Measurements from ENCODE around the gene GPD2. TPM values are rescaled to one million over a fixed set of nuclear protein-coding genes. Genes with fewer than 3 reads are reported as not detected.

The GPD2 gene
- total and polyA plus RNA-seq, 2 of the 8 experiments (the other 6 are each of a cell fraction or from before 2014, with no cell fraction given) = 8.4 to 43.1 TPM

DNA sequence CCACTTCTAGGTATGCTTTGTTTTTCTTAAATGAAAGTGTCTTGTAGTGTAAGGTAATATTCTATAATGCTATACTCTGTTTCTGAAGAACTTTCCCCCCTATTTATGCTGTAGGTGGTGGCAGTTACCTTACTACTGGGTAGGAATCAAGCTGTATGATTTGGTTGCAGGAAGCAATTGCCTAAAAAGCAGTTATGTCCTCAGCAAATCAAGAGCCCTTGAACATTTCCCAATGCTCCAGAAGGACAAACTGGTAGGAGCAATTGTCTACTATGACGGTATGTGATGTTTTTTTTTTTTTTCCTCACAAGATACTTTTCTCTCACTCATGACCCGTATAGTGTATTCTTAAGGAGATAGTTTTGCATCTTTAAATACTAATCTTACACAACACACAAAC, 77.0 kb downstream of the GPD2 start:
- no peaks in the 10 kb centered on the region for H3K79me2 ChIP-seq (ENCODE audit: control insufficient read depth in 1 of 2, insufficient read depth in 2 of 2, low read length in 2 of 2)
- no peak overlapping the region for H2BK120ac ChIP-seq (replicated peaks; ENCODE audit: low read depth, low read length)
- no peak overlapping the region for H3K14ac ChIP-seq (ENCODE audit: insufficient read length)
- H4K91ac ChIP-seq (replicated peaks; ENCODE audit: insufficient read length, low read length) = no peak overlapping the region
- H4K8ac ChIP-seq (ENCODE audit: extremely low read depth, insufficient read depth, low read length) = no peak overlapping the region
- no peak overlapping the region for H3K9ac ChIP-seq (replicated peaks in 1 of 4; ENCODE audit: extremely low read depth in 1 of 4, low read depth in 3 of 4, low read length in 3 of 4)
- ChIA-PET POLR2A (ENCODE audit: partially characterized antibody) (no interaction called here), CTCF (ENCODE audit: partially characterized antibody) (no interaction called here)
- 87% methylated on average over 2 of the region's 2 CpGs; no CpG with 5 or more reads in 1 of the 2 experiments for WGBS, 2 experiments (ENCODE audit: extremely low coverage in 1 of 2, insufficient coverage in 1 of 2, insufficient read length in 1 of 2, insufficient replicate concordance in 2 of 2, low coverage in 1 of 2, low lambda C conversion rate in 2 of 2, missing lambda C conversion rate in 1 of 2)
- no peak for DNase-seq (ENCODE audit: low read depth in 1 of 2, low spot score in 2 of 2)
- no peak overlapping the region for H3K27ac ChIP-seq (ENCODE audit: low read depth, low read length)
- no peaks in the 10 kb centered on the region for H3K4me1 ChIP-seq (replicated peaks in 1 of 4; ENCODE audit: control insufficient read depth in 3 of 4, insufficient read depth in 4 of 4, low read length in 3 of 4)
- no peak overlapping the region for H2BK15ac ChIP-seq (ENCODE audit: low read length)
- no peak overlapping the region for H2BK12ac ChIP-seq (ENCODE audit: low read depth, low read length)
- TF ChIP-seq, protein P1, sequence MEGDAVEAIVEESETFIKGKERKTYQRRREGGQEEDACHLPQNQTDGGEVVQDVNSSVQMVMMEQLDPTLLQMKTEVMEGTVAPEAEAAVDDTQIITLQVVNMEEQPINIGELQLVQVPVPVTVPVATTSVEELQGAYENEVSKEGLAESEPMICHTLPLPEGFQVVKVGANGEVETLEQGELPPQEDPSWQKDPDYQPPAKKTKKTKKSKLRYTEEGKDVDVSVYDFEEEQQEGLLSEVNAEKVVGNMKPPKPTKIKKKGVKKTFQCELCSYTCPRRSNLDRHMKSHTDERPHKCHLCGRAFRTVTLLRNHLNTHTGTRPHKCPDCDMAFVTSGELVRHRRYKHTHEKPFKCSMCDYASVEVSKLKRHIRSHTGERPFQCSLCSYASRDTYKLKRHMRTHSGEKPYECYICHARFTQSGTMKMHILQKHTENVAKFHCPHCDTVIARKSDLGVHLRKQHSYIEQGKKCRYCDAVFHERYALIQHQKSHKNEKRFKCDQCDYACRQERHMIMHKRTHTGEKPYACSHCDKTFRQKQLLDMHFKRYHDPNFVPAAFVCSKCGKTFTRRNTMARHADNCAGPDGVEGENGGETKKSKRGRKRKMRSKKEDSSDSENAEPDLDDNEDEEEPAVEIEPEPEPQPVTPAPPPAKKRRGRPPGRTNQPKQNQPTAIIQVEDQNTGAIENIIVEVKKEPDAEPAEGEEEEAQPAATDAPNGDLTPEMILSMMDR (IDR thresholded peaks at IDR 0.05; ENCODE audit: control extremely low read depth in 1 of 3, insufficient read depth in 1 of 3, low read depth in 1 of 3, low read length in 3 of 3) = no peak
- no peak for TF ChIP-seq SIRT6 (IDR thresholded peaks at IDR 0.05; ENCODE audit: low read length)
- TF ChIP-seq BACH1 (IDR thresholded peaks at IDR 0.05; ENCODE audit: low read length) = no peak
- TF ChIP-seq EP300 (IDR thresholded peaks at IDR 0.05; ENCODE audit: borderline replicate concordance in 1 of 2, low read depth in 2 of 2, low read length in 2 of 2) = no peak
- no peak for TF ChIP-seq GABPA (IDR thresholded peaks at IDR 0.05; ENCODE audit: borderline replicate concordance, insufficient read depth, low read length)
- TF ChIP-seq SP1 (IDR thresholded peaks at IDR 0.05; ENCODE audit: low read depth, low read length) = no peak
- TF ChIP-seq HDAC6 (IDR thresholded peaks at IDR 0.05; ENCODE audit: low read depth, low read length) = no peak
- no peak for TF ChIP-seq TBP (IDR thresholded peaks at IDR 0.05; ENCODE audit: low read depth, low read length)
- no peak for TF ChIP-seq KDM4A (IDR thresholded peaks at IDR 0.05; ENCODE audit: low read depth, low read length, severe bottlenecking)
- TF ChIP-seq CHD2 (IDR thresholded peaks at IDR 0.05; ENCODE audit: low read length) = no peak
- no peak overlapping the region for H3K23ac ChIP-seq (ENCODE audit: insufficient read length)
- H3K27me3 ChIP-seq (replicated peaks in 1 of 4; ENCODE audit: control insufficient read depth in 3 of 4, extremely low read depth in 1 of 4, insufficient read depth in 3 of 4, low read length in 3 of 4) = no peaks in the 10 kb centered on the region
- H3K23me2 ChIP-seq (ENCODE audit: low read depth, low read length) = no peaks in the 10 kb centered on the region
- H2AFZ ChIP-seq (ENCODE audit: low read length) = no peak overlapping the region
- no peaks in the 10 kb centered on the region for H4K20me1 ChIP-seq (replicated peaks in 1 of 2; ENCODE audit: control insufficient read depth in 1 of 2, insufficient read depth in 2 of 2, low read length in 2 of 2)
- no peak overlapping the region for H3K4ac ChIP-seq (replicated peaks; ENCODE audit: insufficient read length, low read depth, low read length)
- no peak overlapping the region for H4K5ac ChIP-seq (ENCODE audit: insufficient read length, low read depth, low read length)
- no peak overlapping the region for H3K18ac ChIP-seq (ENCODE audit: extremely low read depth, low read length)
- H3K36me3 ChIP-seq (ENCODE audit: control insufficient read depth in 2 of 4, insufficient read depth in 4 of 4, low read length in 3 of 4) = peaks cover 0 to 6% (median 0%) of the 10 kb centered on the region in 4 experiments; a peak in 1 of 8 replicates
- no peak overlapping the region for H3K4me2 ChIP-seq (ENCODE audit: insufficient read depth in 1 of 2, low read depth in 2 of 2, low read length in 2 of 2)
- no peak overlapping the region for H3K56ac ChIP-seq (replicated peaks; ENCODE audit: insufficient read length, low read depth, low read length)
- H3K4me3 ChIP-seq (ENCODE audit: extremely low read depth in 1 of 4, insufficient read depth in 2 of 4, low read depth in 3 of 4, low read length in 4 of 4) = no peak overlapping the region
- FAIRE-seq = no peak
- H2BK5ac ChIP-seq (ENCODE audit: low read depth, low read length) = no peak overlapping the region
- H2BK20ac ChIP-seq (ENCODE audit: low read length) = no peak overlapping the region
- no peaks in the 10 kb centered on the region for H3K79me1 ChIP-seq (ENCODE audit: low read depth, low read length)
- H3K9me3 ChIP-seq (ENCODE audit: insufficient read depth in 2 of 2, low read depth in 1 of 2, low read length in 1 of 2) = no peaks in the 10 kb centered on the region
- H2AK5ac ChIP-seq (ENCODE audit: low read depth, low read length) = no peak overlapping the region

Data from H1 (cell line).